Renal cortical epithelial cell (primary cell): ENCODE results near the gene PHRF1. TPM values are rescaled to one million over a fixed set of nuclear protein-coding genes. Genes with fewer than 3 reads are reported as not detected.

Source experiments
- DNase-seq: peaks from one replicate; pipeline ENCODE4 v3.0.0-alpha.2; 2011; ENCODE audit warnings: low read depth
- total RNA-seq: library from RNA; depleted of rRNA; stranded (reverse); fragments of >200 nt; gene quantifications from 2 replicates; pipeline ENCODE4 v1.2.3, GENCODE V29; 2014

The PHRF1 gene
- total RNA-seq, 1 donor from 2014 or later, result 40.9 TPM

GRCh38 chr11:598005-598680 is 21.9 kb downstream of the PHRF1 start:
- DNase-seq, result no peak

- no peak for DNase-seq
Measured at GRCh38 chr11:601573-602245, 25.4 kb downstream of the PHRF1 start.

- no peak for DNase-seq
Measured at GRCh38 chr11:603154-603553, 26.9 kb downstream of the PHRF1 start.

- no peak for DNase-seq
Measured at GRCh38 chr11:605286-606129, 29.2 kb downstream of the PHRF1 start.

- DNase-seq, result peak; percentile 4
Measured at GRCh38 chr11:606245-606644, 30.0 kb downstream of the PHRF1 start.

- DNase-seq, result no peak
Measured at GRCh38 chr11:607020-607780, 30.9 kb downstream of the PHRF1 start.

GRCh38 chr11:607971-608659 is 31.8 kb downstream of the PHRF1 start:
- DNase-seq, result no peak

GRCh38 chr11:608791-609251 is 32.6 kb downstream of the PHRF1 start:
- DNase-seq, result no peak

- no peak for DNase-seq
Measured at GRCh38 chr11:609341-609811, 33.1 kb downstream of the PHRF1 start.

GRCh38 chr11:610146-610801 is 34.0 kb downstream of the PHRF1 start:
- no peak for DNase-seq

GRCh38 chr11:611001-611996 is 35.0 kb downstream of the PHRF1 start:
- no peak for DNase-seq

GRCh38 chr11:612201-612960 is 36.1 kb downstream of the PHRF1 start:
- peak; percentile 12 for DNase-seq

GRCh38 chr11:612961-613300 is 36.7 kb downstream of the PHRF1 start:
- no peak for DNase-seq

- peak; percentile 40 for DNase-seq
Measured at GRCh38 chr11:613369-613968, 37.2 kb downstream of the PHRF1 start.

GRCh38 chr11:614021-614622 is 37.9 kb downstream of the PHRF1 start:
- no peak for DNase-seq

- no peak for DNase-seq
Measured at GRCh38 chr11:614623-615503, 38.6 kb downstream of the PHRF1 start.
